Ishikawa (cell line): Measurements from ENCODE around the gene PPP1R27.

Experiments used
- NFIC ChIP-seq: IDR thresholded peaks from 2 replicates; pipeline ENCODE4 v1.6.1; 2012
- TEAD4 ChIP-seq: IDR thresholded peaks from 2 replicates; pipeline ENCODE4 v1.6.1; 2012
- TF ChIP-seq, protein P1 (sequence below): IDR thresholded peaks from 2 replicates; pipeline ENCODE4 v1.6.1; 2012
- TF ChIP-seq, protein P2 (sequence below): IDR thresholded peaks from 2 replicates; pipeline ENCODE4 v1.6.1; 2012; ENCODE audit warnings: low read depth, mild to moderate bottlenecking

DNA sequence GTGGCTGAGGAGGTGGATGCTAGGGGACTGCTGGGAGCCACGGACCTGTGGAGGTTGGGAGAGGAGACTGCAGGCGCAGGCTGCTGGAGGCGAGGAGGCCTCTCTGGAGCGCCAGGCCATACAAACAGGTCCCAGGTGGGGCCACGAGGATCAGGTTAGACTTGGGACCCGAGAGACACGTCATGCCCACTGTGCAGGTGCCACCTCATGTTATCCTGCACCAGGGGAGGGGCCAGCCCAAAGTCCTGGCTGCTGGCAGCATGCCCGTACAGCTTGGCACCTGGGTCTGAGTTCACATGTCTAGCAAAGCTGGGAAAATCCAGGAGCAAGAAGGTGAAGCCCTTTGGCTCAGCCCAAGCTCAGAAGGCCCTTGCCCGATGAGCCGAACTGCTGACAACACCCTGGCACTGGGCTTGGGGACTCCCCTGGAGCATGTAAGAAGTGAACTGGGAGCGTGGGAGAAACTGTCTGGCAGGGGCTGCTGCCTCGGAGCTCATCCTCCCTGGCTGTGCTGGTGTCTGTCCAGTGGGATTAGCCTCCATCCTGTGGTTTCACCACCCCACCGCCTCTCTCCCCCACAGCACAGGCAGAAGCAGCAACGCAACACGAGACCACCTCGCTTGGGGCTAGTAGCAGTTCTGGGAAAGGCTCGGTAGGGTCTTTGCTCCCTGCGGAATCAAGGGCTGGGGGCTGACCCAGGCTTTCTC lies 31.0 kb upstream of the PPP1R27 start:
- TF ChIP-seq TEAD4 (no peak), NFIC (0 out of 2 replicates have a peak, but pooled peaks have one; percentile 19)
- TF ChIP-seq, protein P1, sequence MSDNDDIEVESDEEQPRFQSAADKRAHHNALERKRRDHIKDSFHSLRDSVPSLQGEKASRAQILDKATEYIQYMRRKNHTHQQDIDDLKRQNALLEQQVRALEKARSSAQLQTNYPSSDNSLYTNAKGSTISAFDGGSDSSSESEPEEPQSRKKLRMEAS, result no peak
- TF ChIP-seq, protein P2, sequence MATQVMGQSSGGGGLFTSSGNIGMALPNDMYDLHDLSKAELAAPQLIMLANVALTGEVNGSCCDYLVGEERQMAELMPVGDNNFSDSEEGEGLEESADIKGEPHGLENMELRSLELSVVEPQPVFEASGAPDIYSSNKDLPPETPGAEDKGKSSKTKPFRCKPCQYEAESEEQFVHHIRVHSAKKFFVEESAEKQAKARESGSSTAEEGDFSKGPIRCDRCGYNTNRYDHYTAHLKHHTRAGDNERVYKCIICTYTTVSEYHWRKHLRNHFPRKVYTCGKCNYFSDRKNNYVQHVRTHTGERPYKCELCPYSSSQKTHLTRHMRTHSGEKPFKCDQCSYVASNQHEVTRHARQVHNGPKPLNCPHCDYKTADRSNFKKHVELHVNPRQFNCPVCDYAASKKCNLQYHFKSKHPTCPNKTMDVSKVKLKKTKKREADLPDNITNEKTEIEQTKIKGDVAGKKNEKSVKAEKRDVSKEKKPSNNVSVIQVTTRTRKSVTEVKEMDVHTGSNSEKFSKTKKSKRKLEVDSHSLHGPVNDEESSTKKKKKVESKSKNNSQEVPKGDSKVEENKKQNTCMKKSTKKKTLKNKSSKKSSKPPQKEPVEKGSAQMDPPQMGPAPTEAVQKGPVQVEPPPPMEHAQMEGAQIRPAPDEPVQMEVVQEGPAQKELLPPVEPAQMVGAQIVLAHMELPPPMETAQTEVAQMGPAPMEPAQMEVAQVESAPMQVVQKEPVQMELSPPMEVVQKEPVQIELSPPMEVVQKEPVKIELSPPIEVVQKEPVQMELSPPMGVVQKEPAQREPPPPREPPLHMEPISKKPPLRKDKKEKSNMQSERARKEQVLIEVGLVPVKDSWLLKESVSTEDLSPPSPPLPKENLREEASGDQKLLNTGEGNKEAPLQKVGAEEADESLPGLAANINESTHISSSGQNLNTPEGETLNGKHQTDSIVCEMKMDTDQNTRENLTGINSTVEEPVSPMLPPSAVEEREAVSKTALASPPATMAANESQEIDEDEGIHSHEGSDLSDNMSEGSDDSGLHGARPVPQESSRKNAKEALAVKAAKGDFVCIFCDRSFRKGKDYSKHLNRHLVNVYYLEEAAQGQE, result no peak
